GM23338 (cell line): ENCODE results near the gene INPP5D.

Experiments
- CREB1 ChIP-seq: fragments of 250-450 bp; sonication (Bioruptor Pico); IDR thresholded peaks from 2 replicates; pipeline ENCODE4 v1.5.0; 2020; ENCODE audit warnings: low read depth, mild to moderate bottlenecking, moderate library complexity
- CTCF ChIP-seq, 2 experiments: fragments of 200-600 bp in 1 of 2; sonication (generic) in 1 of 2; conservative IDR thresholded peaks; 2 replicates each; pipeline versions ENCODE4 v1.5.1 to v1.6.1; 2016 to 2017; ENCODE audit warnings: antibody characterized with exemption in 2 of 2, low read depth in 2 of 2, mild to moderate bottlenecking in 2 of 2, moderate library complexity in 1 of 2
- EZH2 ChIP-seq: fragments of 200-600 bp; sonication (generic); IDR thresholded peaks from one replicate; pipeline ENCODE4 v1.8.0; 2017; ENCODE audit warnings: antibody characterized with exemption, mild to moderate bottlenecking, low read depth; ENCODE audit not compliant: unreplicated experiment
- EZH2phosphoT487 ChIP-seq: fragments of 200-600 bp; sonication (generic); IDR thresholded peaks from one replicate; pipeline ENCODE4 v1.8.1; 2018; ENCODE audit warnings: antibody characterized with exemption; ENCODE audit not compliant: unreplicated experiment
- POLR2AphosphoS5 ChIP-seq: IDR thresholded peaks from 2 replicates; pipeline ENCODE4 v1.6.1; 2016; ENCODE audit warnings: antibody characterized with exemption, low read depth
- REST ChIP-seq: IDR thresholded peaks from one replicate; pipeline ENCODE4 v1.6.1; 2018; ENCODE audit warnings: antibody characterized with exemption; ENCODE audit not compliant: unreplicated experiment
- ZNF114 ChIP-seq: fragments of 250-450 bp; sonication (Bioruptor Pico); IDR thresholded peaks from 2 replicates; pipeline ENCODE4 v1.5.0; 2020; ENCODE audit warnings: mild to moderate bottlenecking, moderate library complexity
- ZNF331 ChIP-seq: fragments of 250-450 bp; sonication (Bioruptor Pico); IDR thresholded peaks from 2 replicates; pipeline ENCODE4 v1.5.0; 2020; ENCODE audit warnings: low read depth, mild to moderate bottlenecking, moderate library complexity
- TF ChIP-seq, protein P1 (sequence below): fragments of 250-450 bp; sonication (Bioruptor Pico); IDR thresholded peaks from 2 replicates; pipeline ENCODE4 v1.5.0; 2020; ENCODE audit warnings: mild to moderate bottlenecking, moderate library complexity

DNA sequence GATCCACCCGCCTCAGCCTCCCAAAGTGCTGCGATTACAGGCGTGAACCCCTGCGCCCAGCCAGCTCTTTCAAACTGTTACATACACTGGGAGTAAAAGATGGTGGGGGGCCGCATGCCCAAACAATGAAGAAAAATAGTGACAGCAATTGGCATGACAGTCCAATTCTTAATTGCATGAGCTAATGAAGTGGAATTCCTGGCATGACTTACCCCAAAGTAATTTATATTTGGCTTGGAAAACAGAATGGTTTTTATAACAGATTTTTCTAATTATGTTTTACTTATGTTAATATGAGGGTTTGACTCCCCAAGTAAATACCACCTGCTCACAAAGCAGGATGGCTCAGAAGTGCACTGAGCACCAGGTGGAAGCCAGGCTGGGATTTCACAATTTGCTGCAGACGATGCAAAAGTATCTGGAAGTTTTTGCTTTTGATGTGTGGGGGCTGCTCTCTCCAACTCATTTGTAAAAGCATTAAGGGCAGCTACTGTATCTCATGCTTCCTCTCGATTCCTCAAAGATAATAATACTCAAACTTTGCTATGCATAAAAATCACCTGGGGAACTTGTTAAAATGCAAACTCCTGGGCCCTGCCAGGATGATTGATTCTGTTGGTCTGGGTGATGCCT lies 167.3 kb downstream of the INPP5D start:
- no peak for TF ChIP-seq EZH2phosphoT487
- no peak for TF ChIP-seq CTCF (conservative IDR thresholded peaks at IDR 0.05; ENCODE audit: low read depth in 2 of 2)
- no peak for TF ChIP-seq EZH2
- TF ChIP-seq CREB1 (CRISPR knock-in tag): no peak
- TF ChIP-seq POLR2AphosphoS5: no peak
- no peak for TF ChIP-seq ZNF114 (CRISPR knock-in tag)
- no peak for TF ChIP-seq REST
- TF ChIP-seq ZNF331 (CRISPR knock-in tag): no peak
- TF ChIP-seq, protein P1, sequence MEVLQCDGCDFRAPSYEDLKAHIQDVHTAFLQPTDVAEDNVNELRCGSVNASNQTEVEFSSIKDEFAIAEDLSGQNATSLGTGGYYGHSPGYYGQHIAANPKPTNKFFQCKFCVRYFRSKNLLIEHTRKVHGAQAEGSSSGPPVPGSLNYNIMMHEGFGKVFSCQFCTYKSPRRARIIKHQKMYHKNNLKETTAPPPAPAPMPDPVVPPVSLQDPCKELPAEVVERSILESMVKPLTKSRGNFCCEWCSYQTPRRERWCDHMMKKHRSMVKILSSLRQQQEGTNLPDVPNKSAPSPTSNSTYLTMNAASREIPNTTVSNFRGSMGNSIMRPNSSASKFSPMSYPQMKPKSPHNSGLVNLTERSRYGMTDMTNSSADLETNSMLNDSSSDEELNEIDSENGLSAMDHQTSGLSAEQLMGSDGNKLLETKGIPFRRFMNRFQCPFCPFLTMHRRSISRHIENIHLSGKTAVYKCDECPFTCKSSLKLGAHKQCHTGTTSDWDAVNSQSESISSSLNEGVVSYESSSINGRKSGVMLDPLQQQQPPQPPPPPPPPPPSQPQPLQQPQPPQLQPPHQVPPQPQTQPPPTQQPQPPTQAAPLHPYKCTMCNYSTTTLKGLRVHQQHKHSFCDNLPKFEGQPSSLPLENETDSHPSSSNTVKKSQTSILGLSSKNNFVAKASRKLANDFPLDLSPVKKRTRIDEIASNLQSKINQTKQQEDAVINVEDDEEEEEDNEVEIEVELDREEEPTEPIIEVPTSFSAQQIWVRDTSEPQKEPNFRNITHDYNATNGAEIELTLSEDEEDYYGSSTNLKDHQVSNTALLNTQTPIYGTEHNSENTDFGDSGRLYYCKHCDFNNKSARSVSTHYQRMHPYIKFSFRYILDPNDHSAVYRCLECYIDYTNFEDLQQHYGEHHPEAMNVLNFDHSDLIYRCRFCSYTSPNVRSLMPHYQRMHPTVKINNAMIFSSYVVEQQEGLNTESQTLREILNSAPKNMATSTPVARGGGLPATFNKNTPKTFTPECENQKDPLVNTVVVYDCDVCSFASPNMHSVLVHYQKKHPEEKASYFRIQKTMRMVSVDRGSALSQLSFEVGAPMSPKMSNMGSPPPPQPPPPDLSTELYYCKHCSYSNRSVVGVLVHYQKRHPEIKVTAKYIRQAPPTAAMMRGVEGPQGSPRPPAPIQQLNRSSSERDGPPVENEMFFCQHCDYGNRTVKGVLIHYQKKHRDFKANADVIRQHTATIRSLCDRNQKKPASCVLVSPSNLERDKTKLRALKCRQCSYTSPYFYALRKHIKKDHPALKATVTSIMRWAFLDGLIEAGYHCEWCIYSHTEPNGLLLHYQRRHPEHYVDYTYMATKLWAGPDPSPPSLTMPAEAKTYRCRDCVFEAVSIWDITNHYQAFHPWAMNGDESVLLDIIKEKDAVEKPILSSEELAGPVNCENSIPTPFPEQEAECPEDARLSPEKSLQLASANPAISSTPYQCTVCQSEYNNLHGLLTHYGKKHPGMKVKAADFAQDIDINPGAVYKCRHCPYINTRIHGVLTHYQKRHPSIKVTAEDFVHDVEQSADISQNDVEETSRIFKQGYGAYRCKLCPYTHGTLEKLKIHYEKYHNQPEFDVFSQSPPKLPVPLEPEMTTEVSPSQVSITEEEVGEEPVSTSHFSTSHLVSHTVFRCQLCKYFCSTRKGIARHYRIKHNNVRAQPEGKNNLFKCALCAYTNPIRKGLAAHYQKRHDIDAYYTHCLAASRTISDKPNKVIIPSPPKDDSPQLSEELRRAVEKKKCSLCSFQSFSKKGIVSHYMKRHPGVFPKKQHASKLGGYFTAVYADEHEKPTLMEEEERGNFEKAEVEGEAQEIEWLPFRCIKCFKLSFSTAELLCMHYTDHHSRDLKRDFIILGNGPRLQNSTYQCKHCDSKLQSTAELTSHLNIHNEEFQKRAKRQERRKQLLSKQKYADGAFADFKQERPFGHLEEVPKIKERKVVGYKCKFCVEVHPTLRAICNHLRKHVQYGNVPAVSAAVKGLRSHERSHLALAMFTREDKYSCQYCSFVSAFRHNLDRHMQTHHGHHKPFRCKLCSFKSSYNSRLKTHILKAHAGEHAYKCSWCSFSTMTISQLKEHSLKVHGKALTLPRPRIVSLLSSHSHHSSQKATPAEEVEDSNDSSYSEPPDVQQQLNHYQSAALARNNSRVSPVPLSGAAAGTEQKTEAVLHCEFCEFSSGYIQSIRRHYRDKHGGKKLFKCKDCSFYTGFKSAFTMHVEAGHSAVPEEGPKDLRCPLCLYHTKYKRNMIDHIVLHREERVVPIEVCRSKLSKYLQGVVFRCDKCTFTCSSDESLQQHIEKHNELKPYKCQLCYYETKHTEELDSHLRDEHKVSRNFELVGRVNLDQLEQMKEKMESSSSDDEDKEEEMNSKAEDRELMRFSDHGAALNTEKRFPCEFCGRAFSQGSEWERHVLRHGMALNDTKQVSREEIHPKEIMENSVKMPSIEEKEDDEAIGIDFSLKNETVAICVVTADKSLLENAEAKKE (CRISPR knock-in tag): no peak
